GM12874 (cell line): ENCODE data around the gene LOXL4.

ENCODE experiments used
- TF ChIP-seq, protein P1 (sequence below): IDR thresholded peaks from 2 replicates; pipeline ENCODE4 v1.5.1; 2011; ENCODE audit warnings: low read depth, mild to moderate bottlenecking, control low read depth, low read length, moderate library complexity; ENCODE audit not compliant: insufficient read depth

LOXL4 gene

GRCh38 chr10:98205351-98205750 lies 62.6 kb downstream of the LOXL4 start:
- TF ChIP-seq, protein P1, sequence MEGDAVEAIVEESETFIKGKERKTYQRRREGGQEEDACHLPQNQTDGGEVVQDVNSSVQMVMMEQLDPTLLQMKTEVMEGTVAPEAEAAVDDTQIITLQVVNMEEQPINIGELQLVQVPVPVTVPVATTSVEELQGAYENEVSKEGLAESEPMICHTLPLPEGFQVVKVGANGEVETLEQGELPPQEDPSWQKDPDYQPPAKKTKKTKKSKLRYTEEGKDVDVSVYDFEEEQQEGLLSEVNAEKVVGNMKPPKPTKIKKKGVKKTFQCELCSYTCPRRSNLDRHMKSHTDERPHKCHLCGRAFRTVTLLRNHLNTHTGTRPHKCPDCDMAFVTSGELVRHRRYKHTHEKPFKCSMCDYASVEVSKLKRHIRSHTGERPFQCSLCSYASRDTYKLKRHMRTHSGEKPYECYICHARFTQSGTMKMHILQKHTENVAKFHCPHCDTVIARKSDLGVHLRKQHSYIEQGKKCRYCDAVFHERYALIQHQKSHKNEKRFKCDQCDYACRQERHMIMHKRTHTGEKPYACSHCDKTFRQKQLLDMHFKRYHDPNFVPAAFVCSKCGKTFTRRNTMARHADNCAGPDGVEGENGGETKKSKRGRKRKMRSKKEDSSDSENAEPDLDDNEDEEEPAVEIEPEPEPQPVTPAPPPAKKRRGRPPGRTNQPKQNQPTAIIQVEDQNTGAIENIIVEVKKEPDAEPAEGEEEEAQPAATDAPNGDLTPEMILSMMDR = no peak

DNA sequence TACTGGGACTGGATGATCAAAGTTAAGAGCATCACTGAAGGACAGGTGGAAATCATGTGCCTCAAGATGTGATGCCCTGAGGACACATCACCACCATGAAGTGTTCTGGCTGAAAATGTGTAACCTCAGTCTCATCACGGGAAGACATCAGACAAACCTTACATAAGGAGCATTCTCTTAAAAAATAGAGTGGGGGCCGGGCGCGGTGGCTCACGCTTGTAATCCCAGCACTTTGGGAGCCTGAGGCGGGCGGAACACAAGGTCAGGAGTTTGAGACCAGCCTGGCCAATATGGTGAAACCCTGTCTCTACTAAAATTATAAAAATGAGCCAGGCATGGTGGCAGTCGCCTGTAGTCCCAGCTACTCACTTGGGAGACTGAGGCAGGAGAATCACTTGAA lies 65.6 kb downstream of the LOXL4 start:
- TF ChIP-seq, protein P1 = no peak

DNA sequence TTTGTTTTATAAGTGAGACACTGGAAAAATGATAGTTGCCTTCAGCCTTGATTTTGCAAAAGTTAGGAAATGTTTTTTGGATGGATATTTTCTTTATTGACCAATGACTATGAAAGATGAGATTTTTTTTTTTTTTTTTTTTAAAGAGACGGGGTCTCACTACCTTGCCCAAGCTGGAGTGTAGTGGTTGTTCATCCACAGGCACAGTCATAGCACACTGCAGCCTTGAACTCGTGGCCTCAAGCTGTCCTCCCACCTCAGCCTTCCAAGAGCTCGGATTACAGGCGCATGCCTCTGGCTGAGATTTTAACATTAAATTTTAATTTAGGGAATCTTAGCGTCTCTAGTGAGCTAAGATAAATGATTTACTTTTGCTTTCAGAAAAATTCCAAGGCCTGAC lies 66.2 kb downstream of the LOXL4 start:
- TF ChIP-seq, protein P1 = no peak
